ENCODE data around the gene GULP1.

- TF ChIP-seq USF1 (IDR thresholded peaks at IDR 0.05) (no peak), RAD21 (IDR thresholded peaks at IDR 0.05; ENCODE audit: low read depth) (no peak), TAF1 (IDR thresholded peaks at IDR 0.05; ENCODE audit: low read depth) (no peak)
Measured at GRCh38 chr2:188619146-188619545, 327.5 kb downstream of the GULP1 start.

All from Ishikawa (cell line).